Neural crest cell (in vitro differentiated cells): Measurements from ENCODE around the gene IL20RB. TPM values are rescaled to one million over a fixed set of nuclear protein-coding genes. Genes with fewer than 3 reads are reported as not detected.

Experiments
- DNase-seq: peaks from one replicate; pipeline ENCODE4 v3.0.0; 2021; ENCODE audit warnings: low read depth, mixed read lengths, low spot score
- H3K27ac Mint-ChIP-seq: one replicate; pipeline ENCODE4 v1.8.0; 2021; ENCODE audit warnings: mild to moderate bottlenecking, mixed read lengths; ENCODE audit not compliant: unreplicated experiment
- H3K27me3 Mint-ChIP-seq: 2 replicates; pipeline ENCODE4 v1.8.0; 2021; ENCODE audit warnings: low read depth, mild to moderate bottlenecking, mixed read lengths
- H3K36me3 Mint-ChIP-seq: 2 replicates; pipeline ENCODE4 v1.8.0; 2021; ENCODE audit warnings: low read depth, mild to moderate bottlenecking, mixed read lengths
- H3K4me1 Mint-ChIP-seq: 2 replicates; pipeline ENCODE4 v1.8.0; 2021; ENCODE audit warnings: mixed read lengths
- H3K4me3 Mint-ChIP-seq: one replicate; pipeline ENCODE4 v1.8.0; 2021; ENCODE audit warnings: mild to moderate bottlenecking, mixed read lengths
- H3K9me3 Mint-ChIP-seq: 2 replicates; pipeline ENCODE4 v1.8.0; 2021; ENCODE audit warnings: mixed read lengths
- CTCF ChIP-seq: fragments of 200-600 bp; sonication (generic); conservative IDR thresholded peaks from 2 replicates; pipeline ENCODE4 v1.5.0; 2021; ENCODE audit warnings: antibody characterized with exemption, mild to moderate bottlenecking
- total RNA-seq: library from RNA; stranded (reverse); gene quantifications from 2 replicates; pipeline ENCODE4 v1.2.1, GENCODE V29; 2021

IL20RB gene
- total RNA-seq, 1 donor from 2014 or later, result 1.7 TPM

GRCh38 chr3:136928240-136928639 lies 29.5 kb upstream of the IL20RB start:
- DNase-seq, result no peak
- peaks cover 11% of the 10 kb centered on the region for H3K4me1 Mint-ChIP-seq
- H3K27me3 Mint-ChIP-seq, result no peaks in the 10 kb centered on the region
- no peaks in the 10 kb centered on the region for H3K9me3 Mint-ChIP-seq
- no peak for TF ChIP-seq CTCF
- H3K36me3 Mint-ChIP-seq, result peaks cover 10% of the 10 kb centered on the region
- H3K4me3 Mint-ChIP-seq, result no peak overlapping the region
- H3K27ac Mint-ChIP-seq, result no peak overlapping the region

GRCh38 chr3:136929977-136930670 lies 27.7 kb upstream of the IL20RB start:
- no peak for DNase-seq
- H3K9me3 Mint-ChIP-seq, result no peaks in the 10 kb centered on the region
- peaks cover 15% of the 10 kb centered on the region for H3K36me3 Mint-ChIP-seq
- no peaks in the 10 kb centered on the region for H3K27me3 Mint-ChIP-seq
- H3K4me3 Mint-ChIP-seq, result no peak overlapping the region
- no peak for TF ChIP-seq CTCF
- no peak overlapping the region for H3K27ac Mint-ChIP-seq
- peaks cover 11% of the 10 kb centered on the region for H3K4me1 Mint-ChIP-seq

GRCh38 chr3:136931606-136932005 lies 26.2 kb upstream of the IL20RB start:
- TF ChIP-seq CTCF, result no peak
- Mint-ChIP-seq H3K27me3 (no peaks in the 10 kb centered on the region), H3K36me3 (peaks cover 22% of the 10 kb centered on the region), H3K27ac (no peak overlapping the region), H3K4me3 (no peak overlapping the region), H3K4me1 (peaks cover 11% of the 10 kb centered on the region), H3K9me3 (peaks cover 6% of the 10 kb centered on the region)
- no peak for DNase-seq

GRCh38 chr3:136932523-136932922 lies 25.3 kb upstream of the IL20RB start:
- no peak for TF ChIP-seq CTCF
- Mint-ChIP-seq H3K27ac (no peak overlapping the region), H3K27me3 (no peaks in the 10 kb centered on the region), H3K4me3 (no peak overlapping the region), H3K9me3 (peaks cover 9% of the 10 kb centered on the region), H3K4me1 (peaks cover 11% of the 10 kb centered on the region), H3K36me3 (peaks cover 30% of the 10 kb centered on the region)
- no peak for DNase-seq

- Mint-ChIP-seq H3K4me3 (no peak overlapping the region), H3K4me1 (peaks cover 11% of the 10 kb centered on the region), H3K9me3 (peaks cover 11% of the 10 kb centered on the region), H3K36me3 (peaks cover 32% of the 10 kb centered on the region), H3K27me3 (no peaks in the 10 kb centered on the region), H3K27ac (no peak overlapping the region)
- DNase-seq, result no peak
- no peak for TF ChIP-seq CTCF
Observed at GRCh38 chr3:136932978-136933772, 24.6 kb upstream of the IL20RB start.
